KOPT-K1 (cell line): ENCODE measurements around the gene RHBDL3.
"Not testable (repeated sequence)": the region's sequence is repeated elsewhere in the genome, so short reads cannot be mapped to it uniquely, and the experiment has no call there.

Experiments
- H3K27ac ChIP-seq: fragments of 200-600 bp; sonication (generic); 2 replicates; pipeline ENCODE4 v1.5.1; 2016; ENCODE audit warnings: antibody characterized with exemption, mild to moderate bottlenecking, low read depth, low read length; ENCODE audit not compliant: poor library complexity, severe bottlenecking
- H3K36me3 ChIP-seq: fragments of 200-600 bp; sonication (generic); 2 replicates; pipeline ENCODE4 v1.5.1; 2017; ENCODE audit warnings: antibody characterized with exemption, mild to moderate bottlenecking, low read length, moderate library complexity; ENCODE audit not compliant: insufficient read depth
- H3K9me3 ChIP-seq: fragments of 200-600 bp; sonication (generic); 2 replicates; pipeline ENCODE4 v1.5.1; 2017; ENCODE audit warnings: antibody characterized with exemption, low read length, mild to moderate bottlenecking; ENCODE audit not compliant: insufficient read depth, poor library complexity, severe bottlenecking

RHBDL3 gene

GRCh38 chr17:32261417-32261736 is 4.3 kb upstream of the RHBDL3 start:
- Histone ChIP-seq H3K9me3 (no peaks in the 10 kb centered on the region), H3K27ac (no peak overlapping the region), H3K36me3 (no peaks in the 10 kb centered on the region)

- H3K9me3 ChIP-seq: no peaks in the 10 kb centered on the region
- no peak overlapping the region for H3K27ac ChIP-seq
- H3K36me3 ChIP-seq: no peaks in the 10 kb centered on the region
Measured at GRCh38 chr17:32261936-32262510, 3.6 kb upstream of the RHBDL3 start.

GRCh38 chr17:32263515-32263914 is 2.1 kb upstream of the RHBDL3 start:
- H3K9me3 ChIP-seq, H3K36me3 ChIP-seq, H3K27ac ChIP-seq: not testable (repeated sequence)

GRCh38 chr17:32264140-32264799 is 1.4 kb upstream of the RHBDL3 start:
- Histone ChIP-seq H3K9me3 (no peaks in the 10 kb centered on the region), H3K36me3 (no peaks in the 10 kb centered on the region), H3K27ac (no peak overlapping the region)

- Histone ChIP-seq H3K9me3 (no peaks in the 10 kb centered on the region), H3K36me3 (no peaks in the 10 kb centered on the region), H3K27ac (no peak overlapping the region)
Measured at GRCh38 chr17:32264823-32265191, 825 bp upstream of the RHBDL3 start.

- H3K27ac ChIP-seq: no peak overlapping the region
- H3K9me3 ChIP-seq: no peaks in the 10 kb centered on the region
- H3K36me3 ChIP-seq: no peaks in the 10 kb centered on the region
Measured at GRCh38 chr17:32266051-32266388, 388 bp downstream of the RHBDL3 start.

- Histone ChIP-seq H3K36me3 (no peaks in the 10 kb centered on the region), H3K9me3 (no peaks in the 10 kb centered on the region), H3K27ac (no peak overlapping the region)
Measured at GRCh38 chr17:32266389-32267301, 1.0 kb downstream of the RHBDL3 start.

- H3K9me3 ChIP-seq: no peaks in the 10 kb centered on the region
- H3K36me3 ChIP-seq: no peaks in the 10 kb centered on the region
- no peak overlapping the region for H3K27ac ChIP-seq
Measured at GRCh38 chr17:32267690-32268205, 2.1 kb downstream of the RHBDL3 start.

- Histone ChIP-seq H3K27ac (no peak overlapping the region), H3K36me3 (no peaks in the 10 kb centered on the region), H3K9me3 (no peaks in the 10 kb centered on the region)
Measured at GRCh38 chr17:32268734-32269288, 3.2 kb downstream of the RHBDL3 start.

- no peaks in the 10 kb centered on the region for H3K36me3 ChIP-seq
- H3K9me3 ChIP-seq: no peaks in the 10 kb centered on the region
- H3K27ac ChIP-seq: no peak overlapping the region
Measured at GRCh38 chr17:32269377-32269776, 3.7 kb downstream of the RHBDL3 start.

- H3K27ac ChIP-seq: no peak overlapping the region
- no peaks in the 10 kb centered on the region for H3K36me3 ChIP-seq
- no peaks in the 10 kb centered on the region for H3K9me3 ChIP-seq
Measured at GRCh38 chr17:32271844-32272243, 6.2 kb downstream of the RHBDL3 start.

- Histone ChIP-seq H3K27ac (no peak overlapping the region), H3K36me3 (no peaks in the 10 kb centered on the region), H3K9me3 (no peaks in the 10 kb centered on the region)
Measured at GRCh38 chr17:32274101-32274500, 8.5 kb downstream of the RHBDL3 start.

GRCh38 chr17:32274643-32275042 is 9.0 kb downstream of the RHBDL3 start:
- Histone ChIP-seq H3K36me3 (no peaks in the 10 kb centered on the region), H3K9me3 (no peaks in the 10 kb centered on the region), H3K27ac (no peak overlapping the region)

GRCh38 chr17:32275060-32276042 is 9.7 kb downstream of the RHBDL3 start:
- Histone ChIP-seq H3K36me3 (no peaks in the 10 kb centered on the region), H3K27ac (no peak overlapping the region), H3K9me3 (no peaks in the 10 kb centered on the region)
